Osteoblast (primary cell): ENCODE measurements around the gene ADAMTS17. TPM values are rescaled to one million over a fixed set of nuclear protein-coding genes. Genes with fewer than 3 reads are reported as not detected.

Source experiments
- DNase-seq: peaks from one replicate; pipeline ENCODE4 v3.0.0; 2011; ENCODE audit warnings: low spot score, mixed read lengths; ENCODE audit not compliant: insufficient read length; ENCODE audit errors: missing footprints
- H2AFZ ChIP-seq: 2 replicates; pipeline ENCODE4 v1.6.0; 2011; ENCODE audit warnings: mild to moderate bottlenecking, low read length
- H3K27ac ChIP-seq: 2 replicates; pipeline ENCODE4 v1.5.1; 2011; ENCODE audit warnings: mild to moderate bottlenecking, low read depth, low read length, moderate library complexity
- H3K27me3 ChIP-seq: 2 replicates; pipeline ENCODE4 v1.6.0; 2012; ENCODE audit warnings: mild to moderate bottlenecking, control low read depth, inconsistent platforms, low read length, moderate library complexity; ENCODE audit not compliant: insufficient read depth
- H3K36me3 ChIP-seq: 2 replicates; pipeline ENCODE4 v1.5.1; 2011; ENCODE audit warnings: mild to moderate bottlenecking, low read length, control low read depth, moderate library complexity; ENCODE audit not compliant: insufficient read depth
- H3K4me1 ChIP-seq: 2 replicates; pipeline ENCODE4 v1.5.1; 2011; ENCODE audit warnings: mild to moderate bottlenecking, low read length, control low read depth, moderate library complexity; ENCODE audit not compliant: insufficient read depth
- H3K4me2 ChIP-seq: 2 replicates; pipeline ENCODE4 v1.6.0; 2011; ENCODE audit warnings: mild to moderate bottlenecking, low read length; ENCODE audit not compliant: insufficient read depth
- H3K4me3 ChIP-seq: fragments of 200-600 bp; sonication (generic); 3 replicates; pipeline ENCODE4 v1.5.1; 2012; ENCODE audit warnings: mild to moderate bottlenecking, low read length, inconsistent platforms; ENCODE audit not compliant: insufficient read depth
- H3K79me2 ChIP-seq: 2 replicates; pipeline ENCODE4 v1.6.0; 2012; ENCODE audit warnings: mild to moderate bottlenecking, low read length, control low read depth, inconsistent platforms; ENCODE audit not compliant: insufficient read depth
- H3K9me3 ChIP-seq: 2 replicates; pipeline ENCODE4 v1.5.1; 2011; ENCODE audit warnings: low read depth, low read length, control low read depth
- H4K20me1 ChIP-seq: 2 replicates; pipeline ENCODE4 v1.6.0; 2012; ENCODE audit warnings: mild to moderate bottlenecking, low read length, control low read depth; ENCODE audit not compliant: insufficient read depth
- total RNA-seq: library from RNA; depleted of rRNA; stranded (reverse); fragments of >200 nt; gene quantifications from 2 replicates; pipeline ENCODE4 v1.2.3, GENCODE V29; 2012
- TF ChIP-seq, protein P1 (sequence below): IDR thresholded peaks from 2 replicates; pipeline ENCODE4 v1.5.1; 2011; ENCODE audit warnings: mild to moderate bottlenecking, low read depth, low read length, moderate library complexity; ENCODE audit errors: extremely low read depth

Gene ADAMTS17
- total RNA-seq, 1 donor: under 0.01 TPM

GRCh38 chr15:100242989-100243388, 98.8 kb downstream of the ADAMTS17 start:
- no peak for DNase-seq
- no peak overlapping the region for H3K4me3 ChIP-seq
- H3K4me2 ChIP-seq: no peak overlapping the region
- H3K27ac ChIP-seq: no peak overlapping the region
- H3K4me1 ChIP-seq: peaks cover 15% of the 10 kb centered on the region
- H3K36me3 ChIP-seq: no peaks in the 10 kb centered on the region
- H2AFZ ChIP-seq: no peak overlapping the region
- no peaks in the 10 kb centered on the region for H3K27me3 ChIP-seq
- no peaks in the 10 kb centered on the region for H4K20me1 ChIP-seq
- no peaks in the 10 kb centered on the region for H3K9me3 ChIP-seq
- TF ChIP-seq, protein P1, sequence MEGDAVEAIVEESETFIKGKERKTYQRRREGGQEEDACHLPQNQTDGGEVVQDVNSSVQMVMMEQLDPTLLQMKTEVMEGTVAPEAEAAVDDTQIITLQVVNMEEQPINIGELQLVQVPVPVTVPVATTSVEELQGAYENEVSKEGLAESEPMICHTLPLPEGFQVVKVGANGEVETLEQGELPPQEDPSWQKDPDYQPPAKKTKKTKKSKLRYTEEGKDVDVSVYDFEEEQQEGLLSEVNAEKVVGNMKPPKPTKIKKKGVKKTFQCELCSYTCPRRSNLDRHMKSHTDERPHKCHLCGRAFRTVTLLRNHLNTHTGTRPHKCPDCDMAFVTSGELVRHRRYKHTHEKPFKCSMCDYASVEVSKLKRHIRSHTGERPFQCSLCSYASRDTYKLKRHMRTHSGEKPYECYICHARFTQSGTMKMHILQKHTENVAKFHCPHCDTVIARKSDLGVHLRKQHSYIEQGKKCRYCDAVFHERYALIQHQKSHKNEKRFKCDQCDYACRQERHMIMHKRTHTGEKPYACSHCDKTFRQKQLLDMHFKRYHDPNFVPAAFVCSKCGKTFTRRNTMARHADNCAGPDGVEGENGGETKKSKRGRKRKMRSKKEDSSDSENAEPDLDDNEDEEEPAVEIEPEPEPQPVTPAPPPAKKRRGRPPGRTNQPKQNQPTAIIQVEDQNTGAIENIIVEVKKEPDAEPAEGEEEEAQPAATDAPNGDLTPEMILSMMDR: no peak
- no peaks in the 10 kb centered on the region for H3K79me2 ChIP-seq

DNA sequence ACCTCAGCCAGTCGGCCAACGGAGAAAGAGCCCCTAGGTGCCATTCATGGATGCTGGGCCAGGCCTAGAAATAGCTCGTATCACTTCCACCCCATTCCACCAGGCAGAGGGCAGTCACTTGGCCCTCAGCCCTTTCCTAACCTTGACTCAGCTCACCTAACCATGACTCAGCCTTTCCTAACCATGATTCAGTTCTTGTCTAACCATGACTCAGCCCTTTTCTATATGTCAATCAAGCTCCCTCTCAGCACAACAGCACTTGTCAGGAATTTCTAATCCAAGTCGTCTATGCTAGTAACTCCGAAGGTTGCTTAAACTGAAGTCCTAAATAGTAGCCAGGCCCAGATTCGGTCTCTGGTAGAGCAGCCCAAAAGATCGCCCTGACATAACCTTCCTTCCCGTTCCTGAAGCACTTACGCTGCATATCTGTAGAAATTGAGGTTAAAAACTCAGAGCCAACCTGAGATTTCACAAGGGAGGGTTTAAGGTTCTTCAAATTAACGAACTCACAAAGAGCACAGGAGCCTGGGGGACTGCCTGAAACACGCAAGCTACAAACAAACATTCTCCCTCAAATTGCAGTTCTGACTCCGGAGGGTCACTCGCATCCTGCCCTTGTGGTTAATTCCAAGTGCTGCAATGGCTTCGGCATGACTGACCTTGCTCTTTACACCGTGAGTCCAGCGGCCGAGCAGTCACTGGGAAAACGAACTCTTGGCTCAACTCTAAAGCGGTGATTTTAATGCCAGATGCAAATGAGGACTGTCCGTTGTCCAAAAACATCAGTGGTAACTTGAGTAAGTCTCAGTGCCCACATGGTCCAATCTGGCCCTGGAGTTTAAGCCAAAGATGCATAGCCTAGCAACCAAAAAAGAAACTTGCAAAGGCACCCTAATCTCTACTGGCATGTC, 99.9 kb downstream of the ADAMTS17 start:
- Histone ChIP-seq H3K4me2 (peak overlapping the region; percentile 72), H3K4me1 (peaks cover 15% of the 10 kb centered on the region), H3K9me3 (no peaks in the 10 kb centered on the region), H2AFZ (peak overlapping the region; percentile 51), H3K79me2 (no peaks in the 10 kb centered on the region), H3K27me3 (no peaks in the 10 kb centered on the region), H3K27ac (peak overlapping the region; percentile 51), H3K36me3 (no peaks in the 10 kb centered on the region), H4K20me1 (no peaks in the 10 kb centered on the region), H3K4me3 (peak overlapping the region; percentile 6)
- TF ChIP-seq, protein P1: no peak
- peak; percentile 66 for DNase-seq

GRCh38 chr15:100236981-100237720, 104.6 kb downstream of the ADAMTS17 start:
- H2AFZ ChIP-seq: no peak overlapping the region
- H4K20me1 ChIP-seq: no peaks in the 10 kb centered on the region
- H3K27ac ChIP-seq: no peak overlapping the region
- peaks cover 10% of the 10 kb centered on the region for H3K4me1 ChIP-seq
- no peak overlapping the region for H3K4me2 ChIP-seq
- no peak overlapping the region for H3K4me3 ChIP-seq
- no peaks in the 10 kb centered on the region for H3K27me3 ChIP-seq
- no peak for DNase-seq
- no peaks in the 10 kb centered on the region for H3K9me3 ChIP-seq
- TF ChIP-seq, protein P1: no peak
- H3K79me2 ChIP-seq: no peaks in the 10 kb centered on the region
- H3K36me3 ChIP-seq: no peaks in the 10 kb centered on the region

DNA sequence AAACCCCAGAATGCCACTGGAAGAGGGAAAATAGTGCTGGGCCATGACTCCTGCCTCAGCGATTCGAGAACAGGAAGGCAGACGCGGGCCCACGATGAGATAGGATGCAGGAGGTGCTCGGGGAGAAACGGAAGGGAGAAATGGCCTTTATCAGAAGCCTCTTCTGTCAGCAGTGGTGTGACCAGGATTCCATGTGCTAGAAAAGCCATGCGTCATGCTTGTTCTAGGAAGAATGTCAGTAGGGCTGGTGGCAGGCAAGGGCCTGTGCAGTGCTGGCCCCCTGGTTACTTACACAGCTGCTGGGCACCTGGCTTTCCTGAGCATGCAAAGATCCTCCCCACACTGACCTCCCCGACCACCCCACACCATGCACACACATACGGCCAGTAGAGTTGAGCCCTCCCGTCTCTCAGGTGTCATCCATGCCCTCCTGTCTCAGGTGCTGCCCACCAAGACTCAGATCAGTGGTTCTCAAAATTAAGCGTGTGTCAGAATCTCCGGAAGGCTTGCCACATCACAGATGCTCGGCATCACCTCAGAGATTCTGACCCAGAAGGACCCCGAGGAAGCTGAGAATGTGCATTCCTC, 106.7 kb downstream of the ADAMTS17 start:
- Histone ChIP-seq H3K79me2 (no peaks in the 10 kb centered on the region), H3K27ac (no peak overlapping the region), H3K4me3 (no peak overlapping the region), H4K20me1 (no peaks in the 10 kb centered on the region), H2AFZ (no peak overlapping the region), H3K4me2 (no peak overlapping the region), H3K9me3 (no peaks in the 10 kb centered on the region), H3K4me1 (no peaks in the 10 kb centered on the region), H3K36me3 (no peaks in the 10 kb centered on the region), H3K27me3 (no peaks in the 10 kb centered on the region)
- TF ChIP-seq, protein P1: no peak
- DNase-seq: no peak
